Mesothelial cell of epicardium (in vitro differentiated cells): Measurements from ENCODE around the gene RBSN. TPM values are rescaled to one million over a fixed set of nuclear protein-coding genes. Genes with fewer than 3 reads are reported as not detected.

Source experiments
- DNase-seq, 2 experiments: peaks; one replicate each; pipeline ENCODE4 v3.0.0; 2021; ENCODE audit warnings: low spot score in 2 of 2; ENCODE audit not compliant: unreplicated experiment in 2 of 2
- H3K27ac Mint-ChIP-seq: 2 replicates; pipeline ENCODE4 v1.8.0; 2021; ENCODE audit warnings: mixed read lengths
- H3K27me3 Mint-ChIP-seq: 2 replicates; pipeline ENCODE4 v1.8.0; 2021; ENCODE audit warnings: low read depth, mixed read lengths
- H3K36me3 Mint-ChIP-seq: 2 replicates; pipeline ENCODE4 v1.8.0; 2021; ENCODE audit warnings: mixed read lengths
- H3K4me1 Mint-ChIP-seq: 2 replicates; pipeline ENCODE4 v1.8.0; 2021; ENCODE audit warnings: mixed read lengths
- H3K4me3 Mint-ChIP-seq: 2 replicates; pipeline ENCODE4 v1.8.0; 2021; ENCODE audit warnings: mild to moderate bottlenecking, moderate library complexity, mixed read lengths
- H3K9me3 Mint-ChIP-seq: 2 replicates; pipeline ENCODE4 v1.8.0; 2021; ENCODE audit warnings: mixed read lengths
- total RNA-seq: library from RNA; stranded (reverse); gene quantifications from 3 replicates; pipeline ENCODE4 v1.2.1, GENCODE V29; 2021
- TF ChIP-seq, protein P1 (sequence below): fragments of 200-600 bp; sonication (generic); IDR thresholded peaks from one replicate; pipeline ENCODE4 v1.5.0; 2021; ENCODE audit warnings: antibody characterized with exemption; ENCODE audit not compliant: unreplicated experiment

RBSN gene
- total RNA-seq, 1 donor from 2014 or later, result 35.8 TPM

GRCh38 chr3:15121936-15122335 lies 23.0 kb upstream of the RBSN start:
- H3K9me3 Mint-ChIP-seq, result no peaks in the 10 kb centered on the region
- no peaks in the 10 kb centered on the region for H3K4me1 Mint-ChIP-seq
- no peak overlapping the region for H3K4me3 Mint-ChIP-seq
- peaks cover 37% of the 10 kb centered on the region for H3K27me3 Mint-ChIP-seq
- H3K27ac Mint-ChIP-seq, result no peak overlapping the region
- TF ChIP-seq, protein P1, sequence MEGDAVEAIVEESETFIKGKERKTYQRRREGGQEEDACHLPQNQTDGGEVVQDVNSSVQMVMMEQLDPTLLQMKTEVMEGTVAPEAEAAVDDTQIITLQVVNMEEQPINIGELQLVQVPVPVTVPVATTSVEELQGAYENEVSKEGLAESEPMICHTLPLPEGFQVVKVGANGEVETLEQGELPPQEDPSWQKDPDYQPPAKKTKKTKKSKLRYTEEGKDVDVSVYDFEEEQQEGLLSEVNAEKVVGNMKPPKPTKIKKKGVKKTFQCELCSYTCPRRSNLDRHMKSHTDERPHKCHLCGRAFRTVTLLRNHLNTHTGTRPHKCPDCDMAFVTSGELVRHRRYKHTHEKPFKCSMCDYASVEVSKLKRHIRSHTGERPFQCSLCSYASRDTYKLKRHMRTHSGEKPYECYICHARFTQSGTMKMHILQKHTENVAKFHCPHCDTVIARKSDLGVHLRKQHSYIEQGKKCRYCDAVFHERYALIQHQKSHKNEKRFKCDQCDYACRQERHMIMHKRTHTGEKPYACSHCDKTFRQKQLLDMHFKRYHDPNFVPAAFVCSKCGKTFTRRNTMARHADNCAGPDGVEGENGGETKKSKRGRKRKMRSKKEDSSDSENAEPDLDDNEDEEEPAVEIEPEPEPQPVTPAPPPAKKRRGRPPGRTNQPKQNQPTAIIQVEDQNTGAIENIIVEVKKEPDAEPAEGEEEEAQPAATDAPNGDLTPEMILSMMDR, result no peak
- DNase-seq, result no peak
- H3K36me3 Mint-ChIP-seq, result no peaks in the 10 kb centered on the region

DNA sequence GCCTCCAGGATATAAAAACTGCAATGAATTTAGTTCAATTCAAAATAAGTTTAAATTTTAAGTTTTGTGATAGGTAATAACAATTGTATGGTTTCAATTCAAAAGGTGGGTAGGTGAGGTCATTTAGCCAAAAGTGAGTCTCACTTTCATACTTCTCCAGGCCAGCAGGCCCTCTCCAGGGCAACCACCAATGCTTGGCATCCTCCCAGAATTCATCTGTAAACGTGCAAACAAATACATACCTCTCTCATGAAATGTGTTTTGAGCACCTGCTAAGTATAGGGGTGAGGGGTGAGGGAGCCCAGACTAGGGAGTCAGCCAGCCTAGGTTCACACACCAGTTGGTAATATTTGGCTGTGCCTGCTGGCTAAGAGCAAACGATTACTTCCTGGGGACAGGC lies 22.0 kb upstream of the RBSN start:
- DNase-seq, result no peak
- Mint-ChIP-seq H3K4me3 (no peak overlapping the region), H3K27ac (no peak overlapping the region), H3K36me3 (no peaks in the 10 kb centered on the region), H3K27me3 (peaks cover 31% of the 10 kb centered on the region), H3K9me3 (no peaks in the 10 kb centered on the region), H3K4me1 (no peaks in the 10 kb centered on the region)
- TF ChIP-seq, protein P1, result no peak

DNA sequence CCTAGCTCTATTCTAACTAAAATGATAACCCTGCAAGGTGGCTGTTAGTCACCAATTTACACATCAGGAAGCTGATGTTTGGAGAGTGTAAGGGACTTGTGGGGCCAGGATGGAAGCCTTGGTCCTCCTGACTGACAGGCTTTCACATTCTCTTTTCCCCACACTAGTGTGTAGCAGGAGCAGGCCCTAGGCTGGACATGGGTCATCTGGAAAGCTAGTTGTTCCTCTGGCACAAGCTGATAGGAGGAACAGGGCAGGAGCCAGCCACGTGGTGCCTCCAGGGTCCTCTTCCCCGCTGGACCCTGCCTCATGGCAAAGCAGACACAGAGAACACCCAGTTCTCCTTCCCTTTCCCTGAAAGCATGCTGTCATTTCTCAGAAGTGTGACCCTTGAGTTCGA lies 18.1 kb upstream of the RBSN start:
- Mint-ChIP-seq H3K27ac (no peak overlapping the region), H3K27me3 (peaks cover 27% of the 10 kb centered on the region), H3K4me3 (no peak overlapping the region), H3K36me3 (no peaks in the 10 kb centered on the region), H3K4me1 (no peaks in the 10 kb centered on the region), H3K9me3 (no peaks in the 10 kb centered on the region)
- TF ChIP-seq, protein P1, result no peak
- no peak for DNase-seq

DNA sequence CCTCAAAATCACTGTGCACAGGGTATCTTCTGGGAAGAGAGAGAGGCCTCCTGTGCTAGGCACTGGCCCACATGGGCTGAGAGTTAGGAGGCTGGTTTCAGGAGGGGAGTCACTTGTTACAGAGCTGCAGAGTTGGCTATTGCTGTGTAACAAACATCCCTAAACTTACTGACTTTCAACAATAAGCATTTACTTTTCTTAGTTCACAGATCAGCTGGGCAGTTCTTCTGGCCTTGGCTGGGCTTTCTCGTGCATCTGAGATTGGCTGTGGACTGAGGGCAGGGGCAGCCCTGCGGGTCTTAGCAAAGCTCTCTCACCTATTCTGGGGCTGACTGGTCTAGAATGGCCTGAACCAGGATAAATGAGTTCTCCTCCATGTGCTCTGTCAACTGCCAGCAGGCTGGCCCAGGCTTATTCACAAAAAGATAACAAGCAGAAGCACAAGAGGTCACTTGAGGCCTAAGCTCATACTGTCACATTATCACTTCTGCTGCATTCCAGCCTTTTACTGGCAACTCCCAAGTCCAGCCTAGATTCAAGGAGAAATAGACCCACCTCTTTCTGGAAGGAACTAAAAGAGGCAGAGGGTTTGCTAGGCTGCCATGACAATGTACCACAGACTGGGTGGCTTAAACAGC lies 17.2 kb upstream of the RBSN start:
- H3K4me1 Mint-ChIP-seq, result no peaks in the 10 kb centered on the region
- no peak overlapping the region for H3K4me3 Mint-ChIP-seq
- TF ChIP-seq, protein P1, result no peak
- no peaks in the 10 kb centered on the region for H3K9me3 Mint-ChIP-seq
- peaks cover 27% of the 10 kb centered on the region for H3K27me3 Mint-ChIP-seq
- no peaks in the 10 kb centered on the region for H3K36me3 Mint-ChIP-seq
- no peak overlapping the region for H3K27ac Mint-ChIP-seq
- DNase-seq, result no peak

DNA sequence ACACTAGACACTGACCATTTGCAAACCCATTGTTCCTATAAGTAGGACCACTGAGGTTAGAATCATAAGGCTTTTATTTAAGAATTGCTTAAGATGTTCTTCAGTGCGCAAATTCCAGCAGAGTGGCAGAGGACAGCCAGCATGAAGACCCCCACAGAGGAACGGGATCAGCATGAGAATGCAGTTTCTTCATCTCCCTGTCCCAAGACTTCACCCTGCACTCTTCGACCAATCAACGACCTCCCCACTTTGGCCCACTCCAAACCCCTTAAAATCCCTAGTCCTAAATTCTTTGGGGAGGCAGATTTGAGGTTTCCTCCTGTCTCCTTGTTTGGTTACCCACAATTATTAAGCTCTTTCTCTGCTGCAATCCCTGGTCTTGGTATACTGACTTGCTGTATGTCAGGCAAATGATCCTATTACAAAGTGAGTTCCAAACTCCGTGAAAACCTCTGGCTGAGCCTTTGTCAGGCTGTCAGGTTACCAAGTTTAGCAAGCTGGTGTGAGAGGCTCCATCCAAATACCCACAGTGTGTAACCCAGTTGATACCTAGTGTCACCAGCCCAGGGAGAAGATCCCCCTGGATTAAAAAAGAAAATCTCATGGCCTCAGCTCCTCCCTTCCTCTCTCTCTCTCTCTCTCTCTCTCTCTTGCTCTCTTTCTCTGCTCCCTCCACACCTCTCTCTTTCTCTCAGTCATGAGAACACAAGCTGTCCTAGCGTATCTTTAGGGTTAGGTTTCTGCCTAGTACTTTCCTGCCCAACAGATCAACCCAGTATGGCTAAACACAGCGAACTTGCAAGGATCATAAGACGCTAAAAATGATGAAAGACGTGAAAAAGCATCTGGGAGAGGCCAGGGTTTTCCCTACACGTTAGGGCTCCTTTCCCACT lies 15.8 kb upstream of the RBSN start:
- no peaks in the 10 kb centered on the region for H3K9me3 Mint-ChIP-seq
- no peak overlapping the region for H3K27ac Mint-ChIP-seq
- H3K4me1 Mint-ChIP-seq, result no peaks in the 10 kb centered on the region
- TF ChIP-seq, protein P1, result no peak
- H3K4me3 Mint-ChIP-seq, result no peak overlapping the region
- H3K27me3 Mint-ChIP-seq, result peaks cover 23% of the 10 kb centered on the region
- DNase-seq, result no peak
- no peaks in the 10 kb centered on the region for H3K36me3 Mint-ChIP-seq
